ENCODE data around the gene MTA1. TPM values are rescaled to one million over a fixed set of nuclear protein-coding genes. Genes with fewer than 3 reads are reported as not detected.

MTA1 gene
- total RNA-seq, 1 experiment from 2014 or later = 166 TPM

DNA sequence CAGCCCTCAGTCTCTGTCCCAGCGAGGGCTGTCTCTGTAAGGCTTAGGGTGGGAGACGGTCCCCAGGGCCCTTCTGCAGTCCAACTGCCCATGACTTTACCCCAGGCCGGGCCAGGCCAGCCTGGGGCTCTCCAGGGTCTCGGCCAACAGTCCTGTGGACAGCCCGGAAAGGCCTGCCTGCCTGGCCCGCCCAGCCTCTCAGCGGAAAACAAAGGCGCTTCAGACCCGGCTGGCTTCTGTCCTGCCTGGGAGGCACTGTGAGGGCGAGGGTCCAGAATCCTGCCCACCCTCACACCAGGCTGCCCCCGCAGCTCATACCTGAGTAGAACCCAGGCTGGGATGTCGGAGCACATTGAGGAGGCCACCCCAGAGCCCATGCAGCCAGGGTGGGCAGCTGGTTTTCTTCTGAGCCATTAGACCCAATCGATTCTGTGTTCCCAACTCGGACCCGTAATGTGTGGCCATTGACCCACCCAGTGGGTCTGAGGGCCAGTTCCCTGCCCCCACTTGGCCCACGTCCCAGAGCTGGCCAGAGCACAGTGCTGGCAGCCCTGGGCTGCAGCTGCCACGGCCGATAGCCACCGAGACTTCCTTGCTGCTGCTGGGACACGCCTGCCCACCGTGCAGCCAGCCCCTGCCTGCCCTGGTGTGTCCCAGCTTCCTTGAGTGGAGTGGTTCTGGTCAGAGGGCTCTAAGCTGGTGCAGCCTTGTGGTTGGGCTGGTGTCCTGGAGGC lies 56.6 kb downstream of the MTA1 start:
- Mint-ChIP-seq H3K4me3 (ENCODE audit: unreplicated experiment) (peak overlapping the region; percentile 64), H3K36me3 (ENCODE audit: insufficient read depth, unreplicated experiment) (peaks cover 3% of the 10 kb centered on the region), H3K27ac (ENCODE audit: low read depth, unreplicated experiment) (no peak overlapping the region), H3K9me3 (ENCODE audit: unreplicated experiment) (no peaks in the 10 kb centered on the region), H3K4me1 (ENCODE audit: insufficient read depth, unreplicated experiment) (peaks cover 14% of the 10 kb centered on the region), H3K27me3 (ENCODE audit: insufficient read depth, unreplicated experiment) (no peaks in the 10 kb centered on the region)
- intact Hi-C loops (cut with micrococcal nuclease) = no loop called here
- BruUV-seq (replicated peaks) = no TSS peak
- TF ChIP-seq, protein P1, sequence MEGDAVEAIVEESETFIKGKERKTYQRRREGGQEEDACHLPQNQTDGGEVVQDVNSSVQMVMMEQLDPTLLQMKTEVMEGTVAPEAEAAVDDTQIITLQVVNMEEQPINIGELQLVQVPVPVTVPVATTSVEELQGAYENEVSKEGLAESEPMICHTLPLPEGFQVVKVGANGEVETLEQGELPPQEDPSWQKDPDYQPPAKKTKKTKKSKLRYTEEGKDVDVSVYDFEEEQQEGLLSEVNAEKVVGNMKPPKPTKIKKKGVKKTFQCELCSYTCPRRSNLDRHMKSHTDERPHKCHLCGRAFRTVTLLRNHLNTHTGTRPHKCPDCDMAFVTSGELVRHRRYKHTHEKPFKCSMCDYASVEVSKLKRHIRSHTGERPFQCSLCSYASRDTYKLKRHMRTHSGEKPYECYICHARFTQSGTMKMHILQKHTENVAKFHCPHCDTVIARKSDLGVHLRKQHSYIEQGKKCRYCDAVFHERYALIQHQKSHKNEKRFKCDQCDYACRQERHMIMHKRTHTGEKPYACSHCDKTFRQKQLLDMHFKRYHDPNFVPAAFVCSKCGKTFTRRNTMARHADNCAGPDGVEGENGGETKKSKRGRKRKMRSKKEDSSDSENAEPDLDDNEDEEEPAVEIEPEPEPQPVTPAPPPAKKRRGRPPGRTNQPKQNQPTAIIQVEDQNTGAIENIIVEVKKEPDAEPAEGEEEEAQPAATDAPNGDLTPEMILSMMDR (IDR thresholded peaks at IDR 0.05; ENCODE audit: unreplicated experiment) = no peak
- ChIA-PET CTCF (interaction anchor here (0.8 to 1.3 kb wide), 2 partner anchors 14 to 42 kb away, joined by 4 to 6 read pairs; no protein-coding TSS in a partner anchor), POLR2A (interaction anchor here (1.1 kb wide), 1 partner anchor 41 kb away, joined by 3 read pairs; no protein-coding TSS in a partner anchor)
- peak; percentile 25 for DNase-seq (ENCODE audit: unreplicated experiment)

DNA sequence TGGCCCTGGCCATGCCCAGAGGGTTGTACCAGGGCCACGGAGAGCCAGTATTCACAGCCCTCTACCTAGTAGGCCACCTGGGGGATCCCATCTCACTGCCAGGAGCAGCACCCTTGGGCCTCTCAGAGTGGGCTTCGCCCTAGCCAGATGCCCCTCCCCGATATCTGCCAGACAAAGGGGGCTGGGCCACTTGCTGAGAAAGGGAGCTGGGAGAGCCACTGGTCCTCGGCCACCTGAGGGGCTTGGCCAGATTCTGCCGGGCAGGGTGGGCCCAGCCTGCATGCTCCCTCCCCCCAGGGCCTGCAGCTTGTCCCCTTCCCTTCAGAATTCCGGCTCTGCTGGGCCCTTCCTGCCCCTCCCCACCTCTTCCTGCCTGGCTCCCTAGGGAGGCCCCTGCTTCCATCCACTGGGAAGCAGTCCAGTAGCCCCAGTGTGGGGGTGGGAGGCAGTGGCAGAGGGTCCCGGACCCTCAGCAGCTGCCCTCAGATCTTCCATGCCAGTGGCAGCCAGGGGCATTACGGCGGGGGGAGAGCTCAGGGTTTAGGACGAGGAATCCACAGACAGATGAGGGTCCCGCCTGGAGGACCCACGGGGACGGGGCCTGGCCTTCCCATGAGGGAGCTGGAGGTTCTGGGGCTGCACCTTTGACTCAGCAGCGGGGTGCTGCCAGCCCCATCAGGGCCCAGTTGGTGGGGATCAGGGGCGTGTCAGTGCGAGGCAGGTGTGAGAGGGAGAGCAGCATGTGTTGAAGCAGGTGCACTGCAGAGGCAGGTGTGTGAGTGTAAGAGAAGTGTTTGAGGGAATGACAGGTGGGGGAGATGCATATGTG lies 57.4 kb downstream of the MTA1 start:
- Mint-ChIP-seq H3K36me3 (ENCODE audit: insufficient read depth, unreplicated experiment) (peaks cover 8% of the 10 kb centered on the region), H3K4me1 (ENCODE audit: insufficient read depth, unreplicated experiment) (peaks cover 17% of the 10 kb centered on the region), H3K9me3 (ENCODE audit: unreplicated experiment) (no peaks in the 10 kb centered on the region), H3K27me3 (ENCODE audit: insufficient read depth, unreplicated experiment) (no peaks in the 10 kb centered on the region), H3K4me3 (ENCODE audit: unreplicated experiment) (peak overlapping the region; percentile 64), H3K27ac (ENCODE audit: low read depth, unreplicated experiment) (no peak overlapping the region)
- ChIA-PET CTCF (interaction anchor here (0.7 to 1.3 kb wide), 4 partner anchors 13 to 184 kb away, joined by 3 to 6 read pairs (median 4); no protein-coding TSS in a partner anchor), POLR2A (interaction anchor here (1.1 kb wide), 1 partner anchor 42 kb away, joined by 3 read pairs; no protein-coding TSS in a partner anchor)
- TF ChIP-seq, protein P1 (IDR thresholded peaks at IDR 0.05; ENCODE audit: unreplicated experiment) = no peak
- DNase-seq (ENCODE audit: unreplicated experiment) = no peak
- intact Hi-C loops (cut with micrococcal nuclease) = no loop called here
- BruUV-seq (replicated peaks) = no TSS peak

DNA sequence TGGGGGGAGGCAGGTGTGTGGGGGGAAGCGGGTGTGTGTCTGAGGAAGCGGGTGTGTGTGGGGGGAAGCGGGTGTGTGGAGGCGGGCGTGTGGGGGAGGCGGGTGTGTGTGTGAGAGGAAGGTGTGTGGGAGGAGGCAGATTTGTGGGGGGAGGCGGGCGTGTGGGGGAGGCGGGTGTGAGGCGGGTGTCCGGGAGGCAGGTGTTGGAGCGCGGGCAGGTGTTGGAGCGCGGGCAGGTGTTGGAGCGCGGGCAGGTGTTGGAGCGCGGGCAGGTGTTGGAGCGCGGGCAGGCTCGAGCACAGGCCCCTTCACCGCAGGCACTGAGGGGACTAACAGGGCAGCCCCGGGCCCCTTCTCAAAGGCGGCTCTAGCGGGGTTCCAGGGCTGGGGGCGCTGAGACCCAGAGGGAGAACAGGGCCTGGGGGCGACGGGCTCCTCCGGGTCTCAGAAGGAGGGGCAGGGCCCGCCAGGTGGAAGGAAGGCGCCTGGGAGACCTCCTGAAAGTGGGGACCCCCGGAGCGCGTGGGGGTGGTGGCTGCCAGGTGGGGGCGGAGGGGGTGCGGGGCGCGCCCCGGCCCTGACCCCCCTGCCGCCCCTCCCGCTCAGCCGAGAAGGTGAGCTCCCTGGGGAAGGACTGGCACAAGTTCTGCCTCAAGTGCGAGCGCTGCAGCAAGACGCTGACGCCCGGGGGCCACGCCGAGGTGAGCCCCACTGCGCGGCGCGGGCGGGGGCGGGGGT lies 58.2 kb downstream of the MTA1 start:
- Mint-ChIP-seq H3K27me3 (ENCODE audit: insufficient read depth, unreplicated experiment) (no peaks in the 10 kb centered on the region), H3K9me3 (ENCODE audit: unreplicated experiment) (no peaks in the 10 kb centered on the region), H3K4me3 (ENCODE audit: unreplicated experiment) (no peak overlapping the region), H3K27ac (ENCODE audit: low read depth, unreplicated experiment) (no peak overlapping the region), H3K36me3 (ENCODE audit: insufficient read depth, unreplicated experiment) (peaks cover 12% of the 10 kb centered on the region), H3K4me1 (ENCODE audit: insufficient read depth, unreplicated experiment) (peaks cover 18% of the 10 kb centered on the region)
- intact Hi-C loops (cut with micrococcal nuclease) = no loop called here
- BruUV-seq (replicated peaks) = no TSS peak
- CTCF ChIA-PET = interaction anchor here (0.7 to 1.2 kb wide), 2 partner anchors 12 to 184 kb away, joined by 3 read pairs; no protein-coding TSS in a partner anchor
- TF ChIP-seq, protein P1 (IDR thresholded peaks at IDR 0.05; ENCODE audit: unreplicated experiment) = no peak
- POLR2A ChIA-PET = no interaction called here
- DNase-seq (ENCODE audit: unreplicated experiment) = no peak

Measured in MCF 10A (cell line).